Measurements from ENCODE around the gene PCSK4. TPM values are rescaled to one million over a fixed set of nuclear protein-coding genes. Genes with fewer than 3 reads are reported as not detected.

Gene PCSK4
- total and polyA plus RNA-seq, 2 of the 4 experiments (the other 2 are of a cell fraction): 0.72 to 1.7 TPM

GRCh38 chr19:1525343-1525742, 35.2 kb upstream of the PCSK4 start:
- Histone ChIP-seq H2AK9ac (replicated peaks; ENCODE audit: low read depth, low read length, poor library complexity) (no peak overlapping the region), H2AK5ac (ENCODE audit: low read depth, low read length) (no peak overlapping the region), H4K20me1 (ENCODE audit: insufficient read depth, low read length) (peaks cover 7% of the 10 kb centered on the region; the same call in 1 of the 2 replicates), H2BK120ac (ENCODE audit: low read depth, low read length) (no peak overlapping the region), H2AFZ (replicated peaks; ENCODE audit: low read length, poor library complexity) (no peak overlapping the region), H3K36me3 (ENCODE audit: control insufficient read depth, insufficient read depth, low read length) (no peaks in the 10 kb centered on the region), H4K91ac (ENCODE audit: insufficient read depth, low read depth, low read length) (no peak overlapping the region), H2BK20ac (ENCODE audit: low read depth, low read length) (no peak overlapping the region), H3K23ac (ENCODE audit: low read depth, low read length) (no peak overlapping the region), H3K27ac (ENCODE audit: insufficient read depth, low read length) (no peak overlapping the region), H2BK15ac (ENCODE audit: low read depth, low read length) (no peak overlapping the region), H3K4me1 (ENCODE audit: control insufficient read depth, insufficient read depth, low read length) (no peaks in the 10 kb centered on the region; the same call in 1 of the 2 replicates), H3K27me3 (ENCODE audit: control insufficient read depth, insufficient read depth, low read length) (peaks cover 38% of the 10 kb centered on the region), H4K8ac (ENCODE audit: low read depth in 2 of 2, low read length in 2 of 2) (no peak overlapping the region), H3K9me1 (ENCODE audit: insufficient read depth, low read length) (peaks cover 4% of the 10 kb centered on the region; the same call in 1 of the 2 replicates), H3K56ac (ENCODE audit: extremely low read depth, insufficient read depth, low read length) (no peak overlapping the region), H3K4me2 (ENCODE audit: low read depth, low read length) (no peak overlapping the region), H3K9ac (ENCODE audit: low read depth, low read length) (no peak overlapping the region), H3K9me3 (ENCODE audit: control insufficient read depth, insufficient read depth, low read length) (no peaks in the 10 kb centered on the region), H3K79me1 (ENCODE audit: low read depth in 1 of 2, low read length in 2 of 2) (no peaks in the 10 kb centered on the region), H2BK5ac (ENCODE audit: low read depth, low read length, poor library complexity, severe bottlenecking) (no peak overlapping the region), H3K4me3 (ENCODE audit: insufficient read depth, low read depth, low read length) (no peak overlapping the region), H3K18ac (ENCODE audit: low read depth, low read length) (no peak overlapping the region), H3K14ac (replicated peaks; ENCODE audit: low read depth, low read length) (no peak overlapping the region), H3K4ac (ENCODE audit: low read depth, low read length) (no peak overlapping the region), H4K5ac (ENCODE audit: low read depth, low read length) (no peak overlapping the region)
- intact Hi-C loops (cut with micrococcal nuclease) (no loop called here), dilution Hi-C loops (cut with HindIII; ENCODE audit: low sequenced_read_pairs, unreplicated experiment) (no loop called here), in situ Hi-C loops (cut with MboI; ENCODE audit: low sequenced_read_pairs) (loop anchor here (25.0 kb wide), 1 partner anchor 262 kb away; no protein-coding TSS in a partner anchor)
- DNase-seq (no peak), ATAC-seq (ENCODE audit: low read depth) (no peak)
- TF ChIP-seq FOS (IDR thresholded peaks at IDR 0.05; ENCODE audit: low read depth, low read length): no peak
- TF ChIP-seq RFX5 (IDR thresholded peaks at IDR 0.05; ENCODE audit: low read depth, low read length): no peak
- TF ChIP-seq CEBPB (IDR thresholded peaks at IDR 0.05; ENCODE audit: low read depth, low read length): no peak
- TF ChIP-seq CHD1 (IDR thresholded peaks at IDR 0.05; ENCODE audit: low read depth, low read length): no peak
- TF ChIP-seq MXI1 (IDR thresholded peaks at IDR 0.05; ENCODE audit: borderline replicate concordance, low read depth, low read length): no peak
- no peak for TF ChIP-seq MAFK (IDR thresholded peaks at IDR 0.05; ENCODE audit: low read depth, low read length)
- ChIA-PET POLR2A (ENCODE audit: unreplicated experiment) (no interaction called here), CTCF (no interaction called here)
- WGBS, 2 experiments (ENCODE audit: extremely low coverage in 2 of 2, insufficient read length in 1 of 2): 69% methylated on average over 26 of the region's 31 CpGs; no CpG with 5 or more reads in 1 of the 2 experiments
- no TSS peak for BruUV-seq (replicated peaks)

Data from IMR-90 (cell line).